OCI-LY1 (cell line): ENCODE results near the gene MAML2.

Experiments used
- H2AFZ ChIP-seq: fragments of 200-600 bp; sonication (generic), shearing (Covaris generic); 2 replicates; pipeline ENCODE4 v1.6.0; 2014; ENCODE audit warnings: antibody characterized with exemption, mild to moderate bottlenecking, low read length
- H3F3A ChIP-seq: fragments of 200-600 bp; sonication (generic), shearing (Covaris generic); 2 replicates; pipeline ENCODE4 v1.6.0; 2014; ENCODE audit warnings: mild to moderate bottlenecking, antibody characterized with exemption, low read length, moderate library complexity; ENCODE audit not compliant: insufficient read depth
- H3K27ac ChIP-seq: fragments of 200-600 bp; sonication (generic); 2 replicates; pipeline ENCODE4 v1.5.1; 2014; ENCODE audit warnings: low read length, mixed run types, mild to moderate bottlenecking, low read depth; ENCODE audit not compliant: poor library complexity, severe bottlenecking
- H3K27me3 ChIP-seq: fragments of 200-600 bp; sonication (generic); 2 replicates; pipeline ENCODE4 v1.6.0; 2014; ENCODE audit warnings: antibody characterized with exemption, mild to moderate bottlenecking, low read length, moderate library complexity; ENCODE audit not compliant: insufficient read depth
- H3K36me3 ChIP-seq: fragments of 200-600 bp; sonication (generic); 2 replicates; pipeline ENCODE4 v1.6.1; 2014; ENCODE audit warnings: mild to moderate bottlenecking, antibody characterized with exemption, low read length, moderate library complexity, mixed read lengths; ENCODE audit not compliant: insufficient read depth
- H3K4me1 ChIP-seq: fragments of 200-600 bp; sonication (generic); 2 replicates; pipeline ENCODE4 v1.5.1; 2014; ENCODE audit warnings: mild to moderate bottlenecking, low read length, moderate library complexity; ENCODE audit not compliant: insufficient read depth, severe bottlenecking
- H3K4me2 ChIP-seq: fragments of 200-600 bp; sonication (generic), shearing (Covaris generic); 2 replicates; pipeline ENCODE4 v1.6.1; 2014; ENCODE audit warnings: low read length
- H3K4me3 ChIP-seq: fragments of 200-600 bp; sonication (generic); 2 replicates; pipeline ENCODE4 v1.5.1; 2014; ENCODE audit warnings: low read length, low read depth, mild to moderate bottlenecking, mixed read lengths; ENCODE audit not compliant: poor library complexity, severe bottlenecking
- H3K79me2 ChIP-seq: fragments of 200-600 bp; shearing (Covaris generic); 2 replicates; pipeline ENCODE4 v1.6.1; 2016; ENCODE audit warnings: mixed run types, low read length, mixed read lengths; ENCODE audit not compliant: insufficient read depth
- H3K9ac ChIP-seq: fragments of 200-600 bp; sonication (generic), shearing (Covaris generic); 2 replicates; pipeline ENCODE4 v1.6.1; 2014; ENCODE audit warnings: mild to moderate bottlenecking, low read length, mixed read lengths
- H3K9me2 ChIP-seq: fragments of 200-600 bp; sonication (generic), shearing (Covaris generic); 2 replicates; pipeline ENCODE4 v1.6.1; 2014; ENCODE audit warnings: low read depth, mild to moderate bottlenecking, low read length, mixed read lengths
- H3K9me3 ChIP-seq: fragments of 200-600 bp; shearing (Covaris generic); 2 replicates; pipeline ENCODE4 v1.6.1; 2014; ENCODE audit warnings: low read length, mixed read lengths
- H4K20me1 ChIP-seq: fragments of 200-600 bp; sonication (generic), shearing (Covaris generic); 2 replicates; pipeline ENCODE4 v1.6.0; 2016; ENCODE audit warnings: mild to moderate bottlenecking, low read length; ENCODE audit not compliant: insufficient read depth
- EZH2 ChIP-seq: fragments of 200-600 bp; sonication (generic), shearing (Covaris generic); IDR thresholded peaks from 2 replicates; pipeline ENCODE4 v1.8.0; 2017; ENCODE audit warnings: borderline replicate concordance, mixed run types, mild to moderate bottlenecking, antibody characterized with exemption, low read length, moderate library complexity, mixed read lengths
- TF ChIP-seq, protein P1 (sequence below): fragments of 200-600 bp; sonication (generic), shearing (Covaris generic); IDR thresholded peaks from 2 replicates; pipeline ENCODE4 v1.5.1; 2017; ENCODE audit warnings: mild to moderate bottlenecking, antibody characterized with exemption, low read length, moderate library complexity, mixed read lengths

MAML2 gene

DNA sequence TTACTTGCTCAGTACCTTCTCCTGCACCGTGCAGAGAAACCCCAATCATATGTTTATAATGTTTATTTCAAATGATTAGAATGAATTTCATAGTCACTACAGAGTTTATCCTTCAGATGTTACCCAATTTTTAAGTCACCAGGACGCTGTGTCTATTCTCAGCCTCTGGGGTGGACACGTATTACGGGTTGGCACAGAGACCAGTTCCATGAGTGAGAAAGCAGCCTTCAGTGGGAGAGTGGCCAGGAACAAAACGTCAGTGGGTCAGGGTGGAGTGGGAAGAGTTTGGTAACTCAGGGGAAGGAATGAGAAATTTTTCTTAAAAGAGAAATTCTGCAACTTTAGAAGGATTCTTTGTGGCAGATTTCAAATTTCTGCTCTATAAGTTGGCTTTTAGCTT lies 342.0 kb downstream of the MAML2 start:
- no peak overlapping the region for H3K9ac ChIP-seq
- no peak overlapping the region for H3K4me3 ChIP-seq
- H3K9me3 ChIP-seq, result no peaks in the 10 kb centered on the region

DNA sequence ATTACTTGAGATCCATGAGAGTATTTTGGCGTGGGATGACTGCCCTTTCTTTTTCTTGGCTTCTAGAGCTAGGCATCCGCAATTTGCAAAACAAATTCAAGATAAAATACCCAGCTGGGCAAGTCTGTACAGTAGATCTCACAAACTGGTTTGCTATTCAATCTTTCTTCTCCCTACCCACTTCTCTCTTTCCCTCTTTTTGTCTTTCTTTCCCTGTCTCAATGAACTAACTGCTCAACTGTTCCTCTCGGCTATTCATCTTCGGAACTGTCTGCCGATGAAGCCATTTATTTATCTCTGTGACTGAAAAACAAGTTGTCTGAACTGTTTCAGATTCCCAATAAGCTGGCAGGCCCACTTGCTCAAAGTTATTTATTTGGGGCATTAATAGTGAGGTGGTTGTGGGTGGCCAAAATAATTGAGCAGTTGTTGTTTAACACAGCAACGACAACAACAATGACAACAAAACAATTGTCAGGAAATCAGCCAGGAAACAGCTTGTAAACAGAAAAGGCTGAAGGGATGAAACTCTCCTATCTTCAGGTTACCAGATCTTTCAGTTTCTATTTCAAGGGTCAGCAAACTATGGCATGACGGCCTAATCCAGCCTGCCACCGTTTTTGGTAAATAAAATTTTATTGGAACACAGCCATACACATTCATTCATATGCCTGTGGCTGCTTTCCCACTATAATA lies 343.1 kb downstream of the MAML2 start:
- H3K9me3 ChIP-seq, result no peaks in the 10 kb centered on the region
- H3K4me1 ChIP-seq, result no peaks in the 10 kb centered on the region
- H3K4me3 ChIP-seq, result no peak overlapping the region
- H2AFZ ChIP-seq, result no peak overlapping the region
- no peaks in the 10 kb centered on the region for H4K20me1 ChIP-seq
- TF ChIP-seq EZH2, result no peak
- TF ChIP-seq, protein P1, sequence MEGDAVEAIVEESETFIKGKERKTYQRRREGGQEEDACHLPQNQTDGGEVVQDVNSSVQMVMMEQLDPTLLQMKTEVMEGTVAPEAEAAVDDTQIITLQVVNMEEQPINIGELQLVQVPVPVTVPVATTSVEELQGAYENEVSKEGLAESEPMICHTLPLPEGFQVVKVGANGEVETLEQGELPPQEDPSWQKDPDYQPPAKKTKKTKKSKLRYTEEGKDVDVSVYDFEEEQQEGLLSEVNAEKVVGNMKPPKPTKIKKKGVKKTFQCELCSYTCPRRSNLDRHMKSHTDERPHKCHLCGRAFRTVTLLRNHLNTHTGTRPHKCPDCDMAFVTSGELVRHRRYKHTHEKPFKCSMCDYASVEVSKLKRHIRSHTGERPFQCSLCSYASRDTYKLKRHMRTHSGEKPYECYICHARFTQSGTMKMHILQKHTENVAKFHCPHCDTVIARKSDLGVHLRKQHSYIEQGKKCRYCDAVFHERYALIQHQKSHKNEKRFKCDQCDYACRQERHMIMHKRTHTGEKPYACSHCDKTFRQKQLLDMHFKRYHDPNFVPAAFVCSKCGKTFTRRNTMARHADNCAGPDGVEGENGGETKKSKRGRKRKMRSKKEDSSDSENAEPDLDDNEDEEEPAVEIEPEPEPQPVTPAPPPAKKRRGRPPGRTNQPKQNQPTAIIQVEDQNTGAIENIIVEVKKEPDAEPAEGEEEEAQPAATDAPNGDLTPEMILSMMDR, result no peak
- H3K27me3 ChIP-seq, result no peaks in the 10 kb centered on the region
- H3K27ac ChIP-seq, result no peak overlapping the region
- H3K9me2 ChIP-seq, result no peaks in the 10 kb centered on the region
- no peaks in the 10 kb centered on the region for H3K36me3 ChIP-seq
- H3K9ac ChIP-seq, result no peak overlapping the region
- no peaks in the 10 kb centered on the region for H3K79me2 ChIP-seq
- no peak overlapping the region for H3K4me2 ChIP-seq
- no peaks in the 10 kb centered on the region for H3F3A ChIP-seq

More for the DNA sequence above, 342.0 kb downstream of the MAML2 start:
- no peak overlapping the region for H3K4me2 ChIP-seq
- no peak overlapping the region for H2AFZ ChIP-seq
- TF ChIP-seq, protein P1, result no peak
- TF ChIP-seq EZH2, result no peak
- no peaks in the 10 kb centered on the region for H3F3A ChIP-seq
- H4K20me1 ChIP-seq, result no peaks in the 10 kb centered on the region
- H3K4me1 ChIP-seq, result no peaks in the 10 kb centered on the region
- H3K27me3 ChIP-seq, result no peaks in the 10 kb centered on the region
- H3K9me2 ChIP-seq, result no peaks in the 10 kb centered on the region
- no peaks in the 10 kb centered on the region for H3K36me3 ChIP-seq
- H3K27ac ChIP-seq, result no peak overlapping the region
- no peaks in the 10 kb centered on the region for H3K79me2 ChIP-seq

DNA sequence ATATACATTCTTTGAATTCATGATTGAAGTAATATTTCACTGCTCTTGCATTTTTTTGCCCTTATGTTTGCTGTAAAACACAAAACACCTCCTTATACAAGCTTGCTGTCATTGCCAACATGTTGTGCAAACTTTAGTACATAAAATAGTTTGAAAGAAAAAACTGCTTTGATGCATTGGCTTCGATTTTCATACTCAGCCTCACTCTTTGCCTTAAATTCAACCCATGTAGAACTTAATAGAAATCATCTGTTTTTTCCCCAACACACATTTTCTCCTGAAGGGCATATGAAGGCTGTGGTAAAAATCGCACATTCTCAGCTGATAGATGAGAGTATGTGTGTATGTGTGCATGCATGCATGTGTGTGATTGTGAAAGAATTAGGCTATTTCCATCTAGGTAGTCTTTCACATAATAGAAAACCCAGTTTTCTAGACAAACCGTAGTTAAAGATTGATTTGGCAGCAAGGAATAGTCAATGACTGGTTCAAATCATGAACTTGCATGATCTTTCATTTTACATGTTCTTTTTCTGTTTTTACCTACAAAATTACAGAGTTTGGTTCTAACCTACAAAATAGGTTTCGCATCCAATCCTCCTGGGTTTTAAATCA lies 346.3 kb downstream of the MAML2 start:
- H3K4me3 ChIP-seq, result no peak overlapping the region
- no peak overlapping the region for H2AFZ ChIP-seq
- H3K27ac ChIP-seq, result no peak overlapping the region
- no peaks in the 10 kb centered on the region for H3K36me3 ChIP-seq
- no peak overlapping the region for H3K4me2 ChIP-seq
- H3K9ac ChIP-seq, result no peak overlapping the region
- H3F3A ChIP-seq, result no peaks in the 10 kb centered on the region
- H3K79me2 ChIP-seq, result no peaks in the 10 kb centered on the region
- no peaks in the 10 kb centered on the region for H3K9me2 ChIP-seq
- TF ChIP-seq, protein P1, result no peak
- TF ChIP-seq EZH2, result no peak
- H3K27me3 ChIP-seq, result no peaks in the 10 kb centered on the region
- no peaks in the 10 kb centered on the region for H3K9me3 ChIP-seq
- H3K4me1 ChIP-seq, result no peaks in the 10 kb centered on the region
- no peaks in the 10 kb centered on the region for H4K20me1 ChIP-seq
